Measurements from ENCODE around the gene PCDHGC4. TPM values are rescaled to one million over a fixed set of nuclear protein-coding genes. Genes with fewer than 3 reads are reported as not detected.

Gene PCDHGC4
- total RNA-seq, 6 donors from 2014 or later: 0.69 to 24.7 (median 1.8) TPM

GRCh38 chr5:141510160-141510559, 25.3 kb downstream of the PCDHGC4 start:
- no peaks in the 10 kb centered on the region for H3K27me3 ChIP-seq
- H3K4me1 ChIP-seq: peaks cover 43 to 49% (median 46%) of the 10 kb centered on the region in 4 donors
- DNase-seq: peak in 1 of 2 donors; percentile 33
- ATAC-seq (ENCODE audit: low FRiP score in 2 of 2): no peak
- 85 to 89% methylated on average over 9 of the region's 9 CpGs for WGBS, 2 donors
- TF ChIP-seq POLR2AphosphoS5 (IDR thresholded peaks at IDR 0.05): no peak
- no peak for TF ChIP-seq EP300 (IDR thresholded peaks at IDR 0.05)
- TF ChIP-seq POLR2A (IDR thresholded peaks at IDR 0.05): no peak
- no peak for TF ChIP-seq CTCF (IDR thresholded peaks at IDR 0.05)
- H3K36me3 ChIP-seq: peaks cover 0 to 41% (median 1%) of the 10 kb centered on the region in 4 donors
- peak overlapping the region in 3 of 4 donors; percentile 77 to 87 (median 81) for H3K27ac ChIP-seq
- no peaks in the 10 kb centered on the region for H3K9me3 ChIP-seq
- H3K4me3 ChIP-seq: no peak overlapping the region

GRCh38 chr5:141510850-141511601, 26.2 kb downstream of the PCDHGC4 start:
- no peak overlapping the region for H3K4me3 ChIP-seq
- peaks cover under 1 to 41% (median 6%) of the 10 kb centered on the region in 4 donors for H3K36me3 ChIP-seq
- DNase-seq: peak in 1 of 2 donors; percentile 69
- peak overlapping the region in 1 of 4 donors; percentile 92 for H3K27ac ChIP-seq
- no peaks in the 10 kb centered on the region for H3K27me3 ChIP-seq
- TF ChIP-seq EP300 (IDR thresholded peaks at IDR 0.05) (no peak), POLR2AphosphoS5 (IDR thresholded peaks at IDR 0.05) (no peak), CTCF (IDR thresholded peaks at IDR 0.05) (no peak), POLR2A (IDR thresholded peaks at IDR 0.05) (no peak)
- 94 to 100% methylated on average over 12 to 14 of the region's 14 CpGs for WGBS, 2 donors
- ATAC-seq (ENCODE audit: low FRiP score in 2 of 2): no peak
- no peaks in the 10 kb centered on the region for H3K9me3 ChIP-seq
- H3K4me1 ChIP-seq: peaks cover 51 to 58% (median 54%) of the 10 kb centered on the region in 4 donors

GRCh38 chr5:141511771-141512325, 27.0 kb downstream of the PCDHGC4 start:
- H3K9me3 ChIP-seq: no peaks in the 10 kb centered on the region
- DNase-seq (no peak), ATAC-seq (ENCODE audit: low FRiP score in 2 of 2) (no peak)
- no peak for TF ChIP-seq CTCF (IDR thresholded peaks at IDR 0.05)
- TF ChIP-seq EP300 (IDR thresholded peaks at IDR 0.05): no peak
- no peak for TF ChIP-seq POLR2AphosphoS5 (IDR thresholded peaks at IDR 0.05)
- no peak for TF ChIP-seq POLR2A (IDR thresholded peaks at IDR 0.05)
- H3K4me3 ChIP-seq: peak overlapping the region in 1 of 4 donors; percentile 57
- peaks cover 55 to 64% (median 59%) of the 10 kb centered on the region in 4 donors for H3K4me1 ChIP-seq
- H3K27me3 ChIP-seq: no peaks in the 10 kb centered on the region
- H3K27ac ChIP-seq: peak overlapping the region; percentile 79 to 92 (median 88)
- WGBS, 2 donors: 69 to 72% methylated on average over 2 to 4 of the region's 4 CpGs
- peaks cover 2 to 41% (median 13%) of the 10 kb centered on the region in 4 donors for H3K36me3 ChIP-seq

GRCh38 chr5:141512390-141512910, 27.6 kb downstream of the PCDHGC4 start:
- 10 to 15% methylated on average over 23 to 28 of the region's 28 CpGs for WGBS, 2 donors
- peak in 1 of 2 donors; percentile 5 for TF ChIP-seq POLR2AphosphoS5 (IDR thresholded peaks at IDR 0.05)
- no peak for TF ChIP-seq POLR2A (IDR thresholded peaks at IDR 0.05)
- TF ChIP-seq CTCF (IDR thresholded peaks at IDR 0.05): peak; percentile 70 to 84 (median 82)
- no peaks in the 10 kb centered on the region for H3K9me3 ChIP-seq
- H3K4me3 ChIP-seq: peak overlapping the region in 3 of 4 donors; percentile 38 to 60 (median 57)
- ATAC-seq (ENCODE audit: low FRiP score in 2 of 2) (peak; percentile 31 to 76), DNase-seq (peak; percentile 84 to 88)
- peaks cover 49 to 68% (median 62%) of the 10 kb centered on the region in 4 donors for H3K4me1 ChIP-seq
- peaks cover 2 to 44% (median 15%) of the 10 kb centered on the region in 4 donors for H3K36me3 ChIP-seq
- H3K27ac ChIP-seq: peak overlapping the region; percentile 79 to 92 (median 88)
- H3K27me3 ChIP-seq: no peaks in the 10 kb centered on the region

Data from upper lobe of left lung (tissue), 6 donors.